Testis (tissue), 2 donors: ENCODE measurements around the gene KIAA0513.

ENCODE experiments used
- POLR2A ChIP-seq: fragments of 450-650 bp; IDR thresholded peaks from one replicate; pipeline ENCODE4 v1.6.1; 2017; ENCODE audit warnings: antibody characterized with exemption, mild to moderate bottlenecking, moderate library complexity
- TF ChIP-seq, protein P1 (sequence below), 3 experiments: fragments of 450-650 bp in 2 of 3; fragments of 200-600 bp in 1 of 3; sonication (generic) in 1 of 3; IDR thresholded peaks; one replicate each; pipeline ENCODE4 v1.5.1; 2016 to 2019; ENCODE audit warnings: antibody characterized with exemption in 3 of 3, mild to moderate bottlenecking in 2 of 3, moderate library complexity in 1 of 3

DNA sequence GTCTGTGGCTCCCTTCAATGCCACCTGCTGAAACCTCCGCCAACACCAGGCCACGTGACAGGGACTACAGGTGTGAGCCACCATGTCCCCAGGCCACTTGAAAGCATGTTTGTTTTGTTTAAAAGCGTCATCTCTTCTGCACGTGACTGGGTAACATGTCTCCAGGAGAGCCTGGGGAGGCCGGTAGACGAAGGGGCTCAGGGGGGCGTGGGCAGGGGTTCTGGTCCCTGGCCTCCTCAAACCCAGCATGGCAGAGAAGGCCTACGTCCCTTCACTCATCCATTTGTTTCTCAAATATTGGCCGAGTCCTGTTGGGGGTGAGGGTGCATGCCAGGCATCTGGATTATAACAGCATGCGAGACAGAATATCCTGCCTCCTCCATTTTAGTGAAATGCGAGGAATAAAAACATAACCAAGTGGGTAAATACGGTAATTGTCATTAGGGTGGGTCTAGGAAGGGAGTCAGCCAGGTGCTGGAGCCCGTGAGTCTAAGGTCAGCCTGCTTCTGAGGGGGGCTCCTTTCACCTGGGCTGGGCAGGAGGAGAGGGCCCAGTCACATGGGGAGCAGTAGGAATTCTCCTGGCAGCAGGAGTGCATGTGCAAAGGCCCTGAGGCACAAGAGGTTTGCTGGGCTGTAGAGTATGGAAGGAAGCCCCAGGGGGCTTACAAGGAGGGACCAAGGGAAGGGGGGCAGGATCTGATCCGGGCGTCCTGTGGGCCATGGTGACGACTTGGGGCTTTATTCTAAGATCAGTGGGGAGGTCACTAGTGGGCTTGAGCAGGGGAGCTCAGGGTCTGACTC is 111.4 kb downstream of the KIAA0513 start:
- TF ChIP-seq, protein P1, sequence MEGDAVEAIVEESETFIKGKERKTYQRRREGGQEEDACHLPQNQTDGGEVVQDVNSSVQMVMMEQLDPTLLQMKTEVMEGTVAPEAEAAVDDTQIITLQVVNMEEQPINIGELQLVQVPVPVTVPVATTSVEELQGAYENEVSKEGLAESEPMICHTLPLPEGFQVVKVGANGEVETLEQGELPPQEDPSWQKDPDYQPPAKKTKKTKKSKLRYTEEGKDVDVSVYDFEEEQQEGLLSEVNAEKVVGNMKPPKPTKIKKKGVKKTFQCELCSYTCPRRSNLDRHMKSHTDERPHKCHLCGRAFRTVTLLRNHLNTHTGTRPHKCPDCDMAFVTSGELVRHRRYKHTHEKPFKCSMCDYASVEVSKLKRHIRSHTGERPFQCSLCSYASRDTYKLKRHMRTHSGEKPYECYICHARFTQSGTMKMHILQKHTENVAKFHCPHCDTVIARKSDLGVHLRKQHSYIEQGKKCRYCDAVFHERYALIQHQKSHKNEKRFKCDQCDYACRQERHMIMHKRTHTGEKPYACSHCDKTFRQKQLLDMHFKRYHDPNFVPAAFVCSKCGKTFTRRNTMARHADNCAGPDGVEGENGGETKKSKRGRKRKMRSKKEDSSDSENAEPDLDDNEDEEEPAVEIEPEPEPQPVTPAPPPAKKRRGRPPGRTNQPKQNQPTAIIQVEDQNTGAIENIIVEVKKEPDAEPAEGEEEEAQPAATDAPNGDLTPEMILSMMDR (IDR thresholded peaks at IDR 0.05), result no peak
- no peak for TF ChIP-seq POLR2A
